Caki2 (cell line): Measurements from ENCODE around the gene SRSF2. TPM values are rescaled to one million over a fixed set of nuclear protein-coding genes. Genes with fewer than 3 reads are reported as not detected.
"Not testable (repeated sequence)": the region's sequence is repeated elsewhere in the genome, so short reads cannot be mapped to it uniquely, and the experiment has no call there.

Source experiments
- DNase-seq: peaks from one replicate; pipeline ENCODE4 v3.0.0-alpha.2; 2015; ENCODE audit warnings: low read depth
- in situ Hi-C: cut with HindIII; loops from 2 replicates; pipeline ENCODE4 v1.10.0; 2016; ENCODE audit warnings: low sequenced_read_pairs, low pct_unique_long_range_greater_than_20kb, mixed read lengths
- total RNA-seq: library from RNA; depleted of rRNA; stranded (reverse); fragments of >200 nt; shearing (Covaris generic); gene quantifications from 2 replicates; pipeline ENCODE4 v1.2.3, GENCODE V29; 2014; ENCODE audit warnings: low replicate concordance

SRSF2 gene
- total RNA-seq, 1 experiment from 2014 or later = 212 TPM

DNA sequence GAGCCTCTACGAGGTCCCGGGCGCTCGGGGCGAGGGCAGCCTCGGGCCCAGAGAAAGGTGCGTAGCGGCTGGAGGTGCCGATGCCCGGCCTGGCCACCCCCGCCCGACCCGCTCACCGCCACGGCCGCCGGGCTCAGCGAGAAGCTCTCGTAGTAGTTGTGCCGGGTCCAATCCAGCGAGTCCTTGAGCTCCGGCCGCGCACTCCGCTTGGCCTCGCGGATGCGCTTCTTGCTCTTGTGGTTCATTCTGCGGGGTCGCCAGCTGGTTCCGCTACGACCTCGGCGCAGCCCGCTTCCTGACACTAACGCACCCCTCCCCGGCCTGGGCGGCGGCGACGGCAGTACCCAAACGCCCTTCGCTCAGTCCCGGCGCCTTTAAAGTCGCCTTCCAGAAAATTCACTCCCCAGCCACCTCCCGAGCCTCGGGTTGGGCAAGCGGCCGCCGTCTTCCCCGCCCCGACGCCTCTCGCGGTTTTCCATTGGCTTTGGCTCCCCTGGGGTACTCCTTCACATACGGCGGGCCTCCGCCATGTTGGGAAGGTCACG lies 10.8 kb downstream of the SRSF2 start, which contains the start of gene JMJD6:
Gene JMJD6 (minus strand): TSS at position 376 of the 545 bp plus-strand sequence. CDS start 131 bp downstream, at position 245.
- DNase-seq = peak; percentile 97
- in situ Hi-C loops = no loop called here

DNA sequence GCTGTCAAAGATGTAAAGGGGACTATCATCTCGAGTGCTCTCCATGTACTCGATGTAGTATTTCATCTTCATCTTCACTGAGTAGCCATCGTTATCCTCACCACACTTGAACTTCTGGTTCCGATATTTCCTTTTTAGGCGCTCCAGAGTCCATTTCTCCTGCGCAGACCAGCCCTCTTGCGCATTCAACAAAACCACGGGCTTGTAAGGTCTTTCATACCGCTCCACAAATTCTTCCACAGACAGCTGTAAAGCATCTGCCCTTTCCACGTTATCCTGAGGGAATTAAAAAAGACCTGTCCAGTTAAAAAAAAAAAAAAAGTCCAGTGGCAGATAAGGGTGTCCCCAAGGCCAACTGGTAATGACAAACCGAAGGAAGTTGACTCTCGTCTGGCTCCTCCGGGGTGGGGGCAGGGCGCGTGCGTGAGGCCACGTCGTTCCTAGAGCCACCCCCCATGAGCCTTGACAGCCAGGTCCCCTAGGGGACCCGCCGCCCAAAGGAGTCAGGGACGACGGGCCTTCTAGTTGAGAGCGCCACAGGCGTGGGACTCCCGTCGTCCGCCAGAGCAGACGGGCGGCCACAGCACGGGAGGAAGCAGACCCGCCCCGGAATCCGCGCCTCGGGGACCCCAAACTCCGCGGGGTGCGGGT lies 11.4 kb downstream of the SRSF2 start:
- in situ Hi-C loops = no loop called here
- DNase-seq = peak; percentile 57

DNA sequence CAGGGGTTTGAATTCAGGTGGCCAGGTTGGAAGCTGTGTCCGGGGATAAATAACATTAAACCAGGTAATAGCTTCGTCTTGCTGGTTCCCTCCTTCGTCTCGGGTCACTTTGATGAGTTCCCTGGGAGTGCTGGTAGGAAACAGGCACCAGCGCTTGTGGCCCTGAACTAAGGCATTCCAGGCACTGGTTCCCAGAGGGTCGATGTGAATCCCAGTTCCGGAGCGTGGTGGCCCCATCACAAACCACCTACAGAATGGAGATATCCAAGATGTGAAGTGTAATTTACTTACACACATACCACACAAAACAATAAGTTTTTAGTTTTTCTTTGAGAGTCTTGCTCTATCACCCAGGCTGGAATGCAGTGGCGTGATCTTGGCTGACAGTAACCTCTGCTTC lies 13.3 kb downstream of the SRSF2 start:
- in situ Hi-C loops = no loop called here
- DNase-seq = no peak

DNA sequence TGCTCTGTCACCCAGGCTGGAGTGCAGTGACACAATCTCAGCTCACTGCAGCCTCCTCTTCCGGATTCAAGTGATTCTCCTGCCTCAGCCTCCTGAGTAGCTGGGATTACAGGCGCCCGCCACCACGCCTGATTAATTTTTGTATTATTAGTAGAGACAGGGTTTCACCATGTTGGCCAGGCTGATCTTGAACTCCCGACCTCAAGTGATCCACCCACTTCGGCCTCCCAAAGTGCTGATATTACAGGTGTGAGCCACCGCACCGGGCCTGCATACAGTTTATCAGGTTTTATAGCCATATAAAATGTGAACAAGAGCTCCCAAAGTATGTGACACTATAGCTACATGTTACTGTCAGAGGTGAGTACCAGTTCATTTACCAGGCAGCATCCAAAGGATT lies 14.2 kb downstream of the SRSF2 start:
- in situ Hi-C loops, DNase-seq: not testable (repeated sequence)

DNA sequence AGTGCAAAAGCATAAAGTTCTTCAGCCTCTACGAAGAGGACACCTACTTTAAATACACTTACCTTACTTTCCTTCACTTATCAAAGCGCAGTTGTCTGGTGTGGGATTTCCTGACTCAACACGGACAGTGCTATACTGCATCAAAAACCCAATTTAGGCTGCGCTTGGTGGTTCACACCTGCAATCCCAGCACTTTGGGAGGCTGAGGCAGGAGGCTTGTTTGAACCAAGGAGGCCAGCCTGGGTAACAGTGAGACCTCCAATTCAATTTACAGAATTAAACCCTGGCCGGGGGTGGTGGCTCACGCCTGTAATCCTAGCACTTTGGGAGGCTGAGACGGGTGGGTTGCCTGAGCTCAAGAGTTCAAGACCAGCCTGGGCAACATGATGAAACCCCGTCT lies 14.9 kb downstream of the SRSF2 start:
- in situ Hi-C loops = no loop called here

GRCh38 chr17:76721463-76721862 lies 15.7 kb downstream of the SRSF2 start:
- no peak for DNase-seq
- in situ Hi-C loops = no loop called here

More for the DNA sequence above, 14.9 kb downstream of the SRSF2 start:
- DNase-seq = no peak

DNA sequence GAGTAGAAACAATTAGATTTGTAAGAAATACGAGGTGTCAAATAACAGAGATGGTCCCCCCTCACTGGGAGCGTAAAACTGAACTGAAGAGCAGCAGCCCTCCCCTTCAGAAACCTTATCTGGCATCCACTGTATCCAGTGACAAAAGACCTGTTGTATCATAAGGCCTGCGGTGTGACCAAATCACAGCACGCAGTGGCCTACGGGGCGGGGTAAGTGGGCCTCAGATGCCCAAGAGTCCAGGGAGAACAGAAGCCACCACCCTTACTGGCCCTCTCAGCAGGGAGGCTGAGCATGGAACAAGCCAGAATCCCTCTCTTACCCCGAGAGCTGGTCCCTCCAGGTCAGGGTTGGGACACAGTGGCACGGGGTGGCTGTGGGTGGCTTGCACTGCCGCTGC lies 16.2 kb downstream of the SRSF2 start:
- DNase-seq = no peak
- in situ Hi-C loops = no loop called here

GRCh38 chr17:76720211-76720610 lies 16.9 kb downstream of the SRSF2 start:
- no peak for DNase-seq
- in situ Hi-C loops = no loop called here

- DNase-seq = no peak
- in situ Hi-C loops = no loop called here
These were observed 18.6 kb downstream of the SRSF2 start for GRCh38 chr17:76718516-76718915.

GRCh38 chr17:76716839-76717215 lies 20.3 kb downstream of the SRSF2 start:
- DNase-seq = no peak
- in situ Hi-C loops = no loop called here

DNA sequence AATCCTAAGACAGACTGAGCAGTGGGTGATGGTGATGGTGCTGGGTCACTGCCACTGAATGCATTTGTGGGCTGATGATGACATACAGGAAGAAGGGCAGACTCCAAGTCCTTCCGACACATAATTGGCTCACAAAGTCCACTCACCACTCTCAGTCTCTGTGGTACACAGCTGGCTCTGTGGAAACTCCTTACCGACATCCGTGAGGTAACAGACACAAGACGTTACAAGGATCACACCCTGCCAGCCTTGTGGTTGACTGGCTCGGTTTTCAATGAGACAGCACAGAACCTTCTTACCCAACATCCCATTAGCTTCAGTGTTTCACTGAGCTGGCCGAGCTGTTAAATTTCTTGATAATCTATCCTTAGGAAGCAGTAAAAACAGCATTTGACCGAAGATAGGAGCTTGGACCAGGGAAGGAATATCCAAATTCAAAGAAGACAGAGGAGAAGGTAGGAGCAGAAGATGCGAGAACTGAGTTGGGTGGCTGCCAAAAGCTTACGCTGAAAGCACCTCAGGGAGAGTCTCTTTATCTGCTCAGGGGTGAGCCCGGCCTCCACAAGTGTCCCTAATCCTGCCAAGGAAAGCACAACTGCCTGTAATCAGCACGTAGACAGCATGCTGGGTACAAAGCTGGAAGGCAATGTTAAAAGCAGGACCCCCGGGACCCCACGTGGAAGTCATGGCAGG lies 20.8 kb downstream of the SRSF2 start:
- in situ Hi-C loops = no loop called here
- peak; percentile 22 for DNase-seq

- no peak for DNase-seq
- in situ Hi-C loops = no loop called here
These were observed 21.7 kb downstream of the SRSF2 start for GRCh38 chr17:76715496-76715830.

DNA sequence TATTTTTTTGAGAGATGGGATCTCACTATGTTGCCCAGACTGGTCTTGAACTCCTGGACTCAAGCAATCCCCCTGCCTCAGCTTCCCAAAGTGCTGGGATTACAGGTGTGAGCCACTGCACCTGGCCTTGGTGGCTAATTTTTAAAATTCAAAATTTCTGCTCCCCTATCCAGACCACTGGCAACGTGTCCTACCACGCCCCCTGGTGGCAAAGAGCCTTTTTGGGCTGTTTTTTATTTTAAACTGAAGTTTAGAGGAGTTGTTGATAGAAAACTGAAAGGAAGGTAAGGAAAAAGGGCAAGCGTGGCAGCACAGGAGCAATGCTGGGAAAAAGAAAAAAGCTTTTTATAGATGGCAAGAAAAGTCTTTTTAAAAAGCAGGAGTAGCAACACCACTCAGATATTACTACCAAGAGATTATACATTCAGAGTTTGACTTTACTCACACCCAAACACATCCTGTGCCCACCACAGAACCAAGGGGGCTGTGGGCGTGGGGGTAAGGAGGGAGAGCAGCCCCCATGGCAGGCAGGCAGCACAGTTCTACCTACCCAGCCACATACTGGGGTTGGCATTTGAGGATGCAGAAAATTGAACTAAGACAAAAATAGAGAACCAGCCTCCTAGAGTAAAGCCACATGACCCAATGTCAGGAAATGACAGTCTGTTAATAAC lies 22.2 kb downstream of the SRSF2 start:
- in situ Hi-C loops = no loop called here
- peak; percentile 40 for DNase-seq

GRCh38 chr17:76714336-76714735 lies 22.8 kb downstream of the SRSF2 start:
- in situ Hi-C loops = no loop called here

DNA sequence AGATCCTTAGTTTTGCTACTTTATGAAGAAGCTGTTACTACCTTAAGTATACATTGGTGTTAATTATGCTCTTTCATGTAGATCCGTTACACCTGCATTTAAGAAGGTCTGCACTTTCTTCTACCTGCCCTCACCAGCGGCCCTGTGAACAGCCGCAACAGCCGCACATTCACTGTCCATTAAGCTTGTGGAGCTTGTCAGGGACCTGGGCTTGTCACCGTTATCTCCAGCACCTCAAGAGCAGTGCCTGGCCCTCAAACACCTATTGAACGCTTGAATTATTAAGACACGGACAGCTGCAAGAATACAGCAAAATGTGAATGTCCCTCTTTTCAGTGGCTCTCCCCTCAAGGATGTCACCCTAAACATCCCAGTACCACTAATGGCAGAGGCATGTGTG lies 23.4 kb downstream of the SRSF2 start:
- in situ Hi-C loops = no loop called here

More at GRCh38 chr17:76714336-76714735, 22.8 kb downstream of the SRSF2 start:
- DNase-seq = no peak

GRCh38 chr17:76712321-76712720 lies 24.8 kb downstream of the SRSF2 start:
- DNase-seq, in situ Hi-C loops: not testable (repeated sequence)

More for the DNA sequence above, 23.4 kb downstream of the SRSF2 start:
- no peak for DNase-seq

DNA sequence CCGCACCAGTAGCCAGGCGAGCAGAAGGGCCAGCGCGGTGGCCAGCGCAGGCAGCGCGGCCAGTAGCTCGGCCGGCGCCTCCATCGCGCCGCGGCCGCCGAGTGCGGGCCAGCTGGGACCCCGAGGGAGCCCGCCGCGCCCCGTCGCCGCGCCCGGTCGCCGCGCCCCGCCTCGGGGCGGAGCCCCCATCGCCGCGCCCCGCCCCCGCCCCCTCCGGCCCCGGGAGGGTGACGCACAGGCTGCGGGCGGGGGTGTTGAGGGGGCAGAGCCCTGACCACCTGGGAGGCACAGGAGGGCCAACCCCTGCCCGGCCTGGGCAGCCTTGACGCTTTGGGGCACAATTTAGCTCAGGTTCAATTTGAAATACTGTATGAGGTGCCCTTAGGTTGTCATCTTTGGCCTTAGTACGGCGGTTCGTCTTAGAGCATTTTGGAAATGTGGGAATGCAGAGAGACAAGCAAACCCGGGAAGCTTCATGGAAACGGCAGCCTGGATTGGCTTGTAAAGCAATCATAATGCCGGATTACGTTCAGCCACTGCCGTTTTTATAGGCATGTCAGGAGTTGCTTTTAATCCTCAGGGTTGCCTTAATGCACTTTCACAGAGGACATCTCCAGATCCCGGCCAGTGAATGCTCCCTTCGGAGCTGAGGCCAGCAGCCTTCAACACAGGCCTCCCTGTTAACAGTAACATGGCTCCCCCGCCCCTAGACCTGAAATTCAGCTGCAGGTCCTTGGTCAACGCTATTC lies 26.1 kb downstream of the SRSF2 start, which contains the start of gene MXRA7:
Gene MXRA7 (minus strand): TSS at position 103 of the 749 bp plus-strand sequence. CDS start 19 bp downstream, at position 84.
- in situ Hi-C loops = no loop called here
- DNase-seq = peak; percentile 47
